ENCODE data around the gene TFEB.

The TFEB gene

DNA sequence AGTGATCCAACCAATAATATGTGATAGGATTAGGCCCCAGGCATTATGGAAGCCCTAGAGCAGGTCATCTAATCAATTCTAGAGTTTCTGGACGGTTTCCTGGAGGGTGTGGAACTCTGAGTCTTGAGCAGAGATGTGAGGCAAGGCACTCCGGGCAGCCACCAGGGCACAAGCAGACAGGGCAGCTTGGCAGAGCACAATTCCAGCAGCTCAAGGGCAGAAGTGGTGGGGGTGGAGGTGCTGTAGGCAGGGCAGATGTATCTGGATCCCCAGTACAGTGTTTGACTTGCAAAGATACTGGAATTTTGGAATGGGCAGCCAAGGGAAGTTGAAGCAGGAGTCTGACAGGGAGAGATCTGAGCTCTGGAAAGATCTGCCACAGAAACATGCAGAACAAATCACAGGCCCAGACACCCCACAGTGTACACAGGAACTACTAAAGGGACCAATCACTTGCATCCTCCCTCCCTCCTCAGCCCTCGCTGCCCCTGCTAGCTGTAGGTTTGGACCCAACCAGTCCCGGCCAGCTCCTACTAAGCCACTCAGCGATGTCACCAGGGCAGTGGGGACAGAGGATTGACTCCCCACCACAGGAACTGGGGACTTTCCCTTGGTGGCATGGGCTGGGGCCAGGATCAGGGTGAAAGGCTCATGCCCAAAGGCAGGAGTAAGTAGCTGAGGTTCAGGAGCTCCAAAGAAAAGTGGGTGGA is 47.0 kb downstream of the TFEB start:
- no peak for DNase-seq

DNA sequence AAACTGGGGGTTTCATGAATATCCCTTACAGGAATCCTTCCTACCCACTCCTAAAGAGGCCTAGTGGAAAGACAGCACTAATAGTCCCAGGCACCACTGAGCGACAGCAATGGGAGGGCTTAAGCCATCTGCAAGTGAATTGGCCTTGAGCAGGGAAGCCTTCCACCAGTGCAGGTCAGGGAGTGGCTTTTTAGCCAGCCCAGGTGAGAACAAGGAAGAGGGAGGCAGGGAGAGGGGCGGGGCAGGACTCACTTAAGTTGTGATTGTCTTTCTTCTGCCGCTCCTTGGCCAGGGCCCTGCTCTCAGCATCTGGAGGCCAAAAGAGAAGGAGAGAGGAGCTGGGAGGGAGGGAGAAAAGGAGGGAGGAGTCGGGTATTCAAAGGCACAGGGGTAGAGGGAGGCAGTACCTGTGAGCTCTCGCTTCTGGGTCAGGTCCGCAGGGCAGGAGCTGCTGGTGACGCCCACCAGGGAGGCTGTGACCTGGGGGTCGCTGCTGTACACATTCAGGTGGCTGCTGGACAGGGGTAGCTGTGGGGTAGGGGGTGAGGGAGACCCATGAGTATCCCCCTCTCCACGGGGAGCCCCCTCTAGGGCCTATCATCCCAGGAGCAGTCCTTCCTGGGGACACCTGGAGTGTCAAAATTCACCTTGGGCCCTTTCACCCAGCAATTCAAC is 47.8 kb downstream of the TFEB start:
- DNase-seq: no peak

GRCh38 chr6:41685641-41686380 is 49.6 kb downstream of the TFEB start:
- no peak for DNase-seq

DNA sequence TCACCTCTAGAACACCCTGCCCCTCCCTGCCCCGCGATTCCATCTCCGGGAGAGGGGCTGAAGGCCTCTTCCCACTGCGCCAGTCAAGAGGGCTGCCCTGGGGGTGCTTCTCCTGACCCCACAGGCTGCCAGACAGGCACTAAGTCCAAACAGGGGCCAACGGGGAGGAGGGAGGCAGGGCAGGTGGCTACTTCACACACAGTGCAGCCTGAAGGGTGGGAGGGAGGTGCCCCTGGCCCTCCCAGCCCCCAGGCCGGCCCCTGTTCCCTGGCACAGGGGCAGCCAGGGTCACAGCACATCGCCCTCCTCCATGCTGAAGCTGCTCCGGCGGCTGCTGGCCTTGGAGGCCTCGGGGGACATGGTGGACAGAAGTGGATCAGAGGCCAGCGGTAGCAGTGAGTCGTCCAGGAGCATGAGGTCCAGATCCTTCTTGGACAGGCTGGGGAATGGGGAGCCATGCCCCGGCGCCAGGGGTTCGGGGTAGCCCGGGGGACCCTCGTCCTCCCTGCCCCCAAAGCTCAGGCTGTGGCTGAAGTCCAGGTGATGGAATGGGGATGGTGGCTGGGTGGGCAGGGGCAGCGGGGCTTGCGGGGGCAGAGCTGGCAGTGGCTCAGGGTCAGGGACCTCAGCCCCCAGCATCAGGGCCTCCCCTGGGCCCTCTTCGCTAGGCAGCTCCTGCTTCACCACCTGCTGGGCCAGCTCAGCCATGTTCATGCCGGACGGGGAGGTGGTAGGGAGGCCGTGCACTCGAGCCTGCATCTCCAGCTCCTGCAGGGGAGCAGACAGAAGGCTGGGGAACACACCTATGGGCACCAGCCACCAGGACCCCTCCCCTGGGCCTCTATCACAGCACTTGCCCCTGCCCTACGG is 50.9 kb downstream of the TFEB start:
- DNase-seq: no peak

DNA sequence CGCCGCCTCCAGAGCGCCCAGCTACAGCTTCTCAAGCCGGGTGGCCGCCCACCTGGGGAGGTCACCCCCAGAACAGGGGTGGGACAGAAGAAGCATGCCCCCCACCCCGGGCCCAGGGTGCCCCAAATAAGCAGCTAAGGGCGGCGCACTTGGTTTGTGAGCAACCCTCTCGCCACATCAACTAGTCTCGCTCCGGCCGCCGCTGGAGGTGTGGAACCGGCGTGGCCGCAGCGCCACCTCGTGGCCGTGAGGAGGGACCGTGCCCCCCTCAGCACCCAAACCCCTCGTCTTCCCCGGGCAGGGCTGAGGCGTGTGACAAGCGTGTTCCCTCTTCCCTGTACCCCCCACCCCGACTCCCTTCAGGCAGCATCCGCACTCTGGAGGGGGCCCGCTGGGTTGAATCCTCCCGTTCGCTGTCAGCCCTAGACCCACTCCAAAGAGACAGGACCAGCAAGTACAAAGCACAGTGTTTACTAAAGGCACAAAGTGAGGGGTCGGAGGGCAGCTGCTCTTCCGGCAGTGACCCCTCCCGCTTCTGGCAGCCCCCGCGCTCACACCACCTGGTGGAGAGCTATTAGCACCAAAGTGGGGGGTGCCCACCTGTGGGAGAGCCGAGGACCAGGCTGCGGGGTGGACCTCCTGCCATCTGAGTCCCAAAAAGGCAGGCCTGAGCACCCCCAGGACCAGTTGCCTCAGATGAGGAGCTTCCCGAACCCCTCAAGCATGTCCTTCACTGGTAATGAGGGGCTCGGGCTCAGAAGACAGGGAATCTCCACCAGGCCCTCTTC is 51.7 kb downstream of the TFEB start:
- peak; percentile 77 for DNase-seq

DNA sequence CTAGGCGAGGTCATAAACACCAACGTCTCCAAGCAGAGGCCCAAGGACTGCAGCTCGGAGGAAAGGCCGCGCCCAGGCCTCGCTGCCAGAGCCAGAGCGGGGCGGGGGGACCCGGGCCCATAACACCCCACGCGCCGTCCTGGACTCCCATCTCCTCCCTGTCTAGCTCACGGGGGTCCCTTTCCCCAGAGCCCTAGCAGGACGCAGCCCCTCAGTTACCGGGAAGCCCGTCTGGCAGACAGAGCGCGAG is 52.2 kb downstream of the TFEB start:
- no peak for DNase-seq

DNA sequence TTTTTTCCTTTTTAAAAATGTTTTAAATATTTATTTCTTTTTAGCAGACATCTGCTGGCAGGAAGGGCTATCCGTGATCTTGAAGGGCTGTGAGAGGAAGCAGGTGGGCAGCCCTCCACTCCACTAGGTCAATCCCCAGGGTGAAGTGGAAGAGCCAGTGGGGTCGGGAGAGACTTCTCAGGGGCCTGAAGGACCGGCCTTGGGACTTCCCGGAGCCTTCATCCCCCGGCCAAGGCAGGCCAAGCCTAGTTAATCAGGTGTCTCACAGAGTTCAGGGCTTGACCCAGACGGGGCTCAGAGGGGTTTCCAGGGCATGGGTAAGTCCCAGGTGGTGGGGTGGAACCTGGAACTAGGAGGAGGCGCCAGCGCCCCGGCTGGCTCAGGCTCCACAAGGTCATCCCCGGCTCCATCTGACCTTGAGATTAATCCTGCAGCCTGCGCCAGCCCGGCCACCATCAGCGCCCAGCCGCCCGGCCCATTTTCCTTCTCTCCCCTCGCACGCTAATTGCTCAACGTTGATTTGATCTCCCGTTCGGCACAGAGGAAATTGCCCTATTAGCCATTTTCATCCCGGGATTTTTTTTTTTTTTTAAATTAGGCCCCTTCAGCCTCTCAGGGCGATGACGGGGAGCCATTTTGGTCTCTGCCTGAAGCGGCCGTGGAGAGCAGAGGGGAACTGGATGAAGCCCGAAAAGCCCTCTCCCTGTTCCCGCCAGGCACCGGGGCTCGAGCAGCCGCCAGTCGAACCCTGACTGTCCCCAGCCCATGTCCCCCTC is 52.7 kb downstream of the TFEB start:
- no peak for DNase-seq

GRCh38 chr6:41682056-41682477 is 53.3 kb downstream of the TFEB start:
- DNase-seq: peak; percentile 96

- no peak for DNase-seq
These were observed 55.0 kb downstream of the TFEB start for GRCh38 chr6:41680182-41680965.

DNA sequence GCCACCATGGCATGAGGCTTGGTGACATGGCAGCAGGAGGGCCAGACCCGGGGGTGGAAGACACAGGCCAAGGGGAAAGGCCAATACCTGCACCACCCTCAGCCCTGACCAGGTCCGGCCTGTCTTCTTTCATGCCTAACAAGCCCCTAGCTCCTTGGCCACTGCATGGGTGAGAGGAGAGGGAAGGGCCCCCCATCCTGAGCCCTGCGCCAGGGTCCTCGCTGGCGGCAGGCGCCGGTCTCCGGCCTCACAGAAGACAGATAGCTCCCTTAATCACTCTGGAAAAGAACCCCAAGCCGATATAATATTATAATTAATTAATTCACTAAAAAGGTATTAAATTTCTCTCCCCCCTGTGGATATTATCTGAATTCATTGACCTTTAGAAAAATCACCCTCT is 55.7 kb downstream of the TFEB start:
- DNase-seq: no peak

GRCh38 chr6:41678511-41679084 is 56.8 kb downstream of the TFEB start:
- DNase-seq: no peak

- DNase-seq: no peak
These were observed 58.1 kb downstream of the TFEB start for GRCh38 chr6:41677124-41677921.

DNA sequence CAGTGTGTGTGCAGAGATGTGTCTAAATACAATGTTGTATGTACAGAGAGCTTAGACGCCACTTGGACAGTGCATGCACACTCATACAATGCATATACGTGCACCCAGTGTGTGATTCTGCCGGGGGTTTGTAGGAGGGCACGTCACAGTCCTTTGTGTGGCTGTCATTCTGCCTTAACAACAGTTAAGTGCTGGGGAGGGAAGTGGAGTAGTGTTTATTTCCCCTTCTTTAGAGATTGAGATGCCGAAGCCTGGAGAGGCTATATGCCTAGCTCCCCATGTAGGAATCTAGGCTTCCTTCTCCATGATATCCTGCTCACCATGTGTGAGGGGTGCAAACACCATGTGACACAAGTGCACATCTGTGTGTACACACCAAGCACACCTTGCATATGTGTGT is 59.0 kb downstream of the TFEB start:
- DNase-seq: no peak

DNA sequence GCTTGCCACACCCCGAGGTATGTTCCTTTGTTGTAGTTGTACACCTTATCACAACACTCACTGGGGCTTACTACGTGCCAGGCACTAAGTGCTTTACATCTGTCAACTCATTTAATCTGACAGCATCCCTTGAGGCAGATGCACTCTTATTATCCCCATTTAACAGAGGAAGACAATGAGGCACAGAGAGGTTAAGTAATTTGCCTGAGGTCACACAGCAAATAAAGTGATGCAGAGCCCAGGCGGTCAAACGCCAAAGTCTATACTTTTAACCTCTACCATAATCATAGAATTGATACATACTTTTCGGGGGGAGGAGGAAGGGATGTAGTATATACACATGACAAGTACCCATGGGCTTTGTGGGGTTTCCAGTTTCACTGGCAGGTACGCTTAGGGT is 59.4 kb downstream of the TFEB start:
- DNase-seq: no peak

DNA sequence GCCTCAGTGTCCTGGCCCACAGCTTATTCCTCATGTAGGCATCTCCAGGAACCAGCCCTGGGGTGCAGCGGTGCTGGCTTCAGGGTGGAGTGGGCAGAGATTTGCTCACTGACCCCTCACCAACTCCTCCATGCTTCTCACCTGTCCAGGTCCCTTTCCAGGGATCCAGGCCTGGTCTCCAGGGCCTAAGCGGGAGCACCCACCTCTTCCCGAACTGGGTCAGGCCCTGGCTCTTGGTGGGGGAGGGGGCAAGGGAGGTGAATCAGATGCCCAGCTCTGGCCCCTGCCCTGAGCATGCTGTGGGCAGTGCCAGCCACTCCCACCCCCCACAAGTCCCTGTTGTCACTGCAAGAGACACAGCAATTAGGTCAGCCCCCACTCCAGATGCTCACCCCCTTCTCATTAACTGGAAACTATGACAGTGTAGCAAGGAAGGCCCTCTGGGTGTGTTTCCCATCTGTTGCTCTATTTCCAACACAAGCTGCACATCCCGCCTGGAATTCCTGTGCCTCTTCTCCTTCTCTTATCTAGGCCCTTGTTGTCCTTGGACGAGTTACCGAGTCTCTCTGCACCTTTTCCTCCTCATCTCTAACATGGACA is 60.1 kb downstream of the TFEB start:
- DNase-seq: no peak

DNA sequence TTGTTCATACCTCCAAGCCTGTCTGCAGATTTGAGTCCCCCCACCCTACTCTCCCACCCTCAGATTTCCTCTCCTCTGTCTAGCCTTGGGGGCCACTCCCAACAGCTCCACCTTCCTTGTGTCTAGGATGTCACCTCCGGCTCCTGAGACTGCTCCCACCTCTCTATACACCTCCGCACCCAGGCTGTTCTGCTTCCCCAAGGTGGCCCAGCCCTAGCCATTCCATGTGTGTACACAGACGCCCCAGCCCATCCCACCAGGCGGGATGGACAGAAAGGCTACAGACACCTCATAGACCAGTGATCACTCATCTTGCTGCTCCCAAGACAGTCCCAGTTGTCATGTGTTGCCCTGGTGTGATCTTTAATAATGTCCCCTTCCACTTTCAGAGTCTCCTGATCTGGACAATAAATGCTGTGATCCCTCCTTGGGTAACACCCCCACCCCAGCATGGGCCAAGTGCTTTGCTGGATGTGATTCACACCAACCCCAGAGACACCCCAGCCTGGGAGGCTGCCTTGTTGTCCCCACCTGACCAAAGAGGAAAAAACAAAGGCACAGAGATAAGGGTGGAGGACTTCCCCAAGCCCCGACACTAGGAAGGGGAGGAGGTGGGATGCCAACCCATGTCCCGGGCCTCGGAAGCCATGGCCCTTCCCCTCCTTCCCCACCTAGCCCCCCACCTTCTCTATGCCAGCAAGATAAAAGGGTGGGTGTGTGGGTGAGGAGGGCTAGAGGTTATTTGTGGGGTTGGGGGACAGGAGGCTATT is 61.0 kb downstream of the TFEB start:
- DNase-seq: no peak

GRCh38 chr6:41673704-41674000 is 61.8 kb downstream of the TFEB start:
- DNase-seq: no peak

Measured in fibroblast of skin of scalp (primary cell).